Fibroblast of skin of scalp (primary cell): ENCODE measurements around the gene ANAPC10. TPM values are rescaled to one million over a fixed set of nuclear protein-coding genes. Genes with fewer than 3 reads are reported as not detected.
"Not testable (repeated sequence)": the region's sequence is repeated elsewhere in the genome, so short reads cannot be mapped to it uniquely, and the experiment has no call there.

Experiments used
- DNase-seq: peaks from one replicate; pipeline ENCODE4 v3.0.0-alpha.2; 2013
- polyA plus RNA-seq, 2 experiments: library from polyadenylated mRNA; unstranded; fragments of 120-200 nt; gene quantifications; one replicate each; pipeline ENCODE4 v1.2.1, GENCODE V29; 2013; ENCODE audit not compliant: insufficient read length in 2 of 2

Gene ANAPC10, protein sequence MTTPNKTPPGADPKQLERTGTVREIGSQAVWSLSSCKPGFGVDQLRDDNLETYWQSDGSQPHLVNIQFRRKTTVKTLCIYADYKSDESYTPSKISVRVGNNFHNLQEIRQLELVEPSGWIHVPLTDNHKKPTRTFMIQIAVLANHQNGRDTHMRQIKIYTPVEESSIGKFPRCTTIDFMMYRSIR
- polyA plus RNA-seq (2013, experiment 1 of 2; ENCODE audit: insufficient read length), result 12.9 TPM
- 13.4 TPM for polyA plus RNA-seq (2013, experiment 2 of 2; ENCODE audit: insufficient read length)

DNA sequence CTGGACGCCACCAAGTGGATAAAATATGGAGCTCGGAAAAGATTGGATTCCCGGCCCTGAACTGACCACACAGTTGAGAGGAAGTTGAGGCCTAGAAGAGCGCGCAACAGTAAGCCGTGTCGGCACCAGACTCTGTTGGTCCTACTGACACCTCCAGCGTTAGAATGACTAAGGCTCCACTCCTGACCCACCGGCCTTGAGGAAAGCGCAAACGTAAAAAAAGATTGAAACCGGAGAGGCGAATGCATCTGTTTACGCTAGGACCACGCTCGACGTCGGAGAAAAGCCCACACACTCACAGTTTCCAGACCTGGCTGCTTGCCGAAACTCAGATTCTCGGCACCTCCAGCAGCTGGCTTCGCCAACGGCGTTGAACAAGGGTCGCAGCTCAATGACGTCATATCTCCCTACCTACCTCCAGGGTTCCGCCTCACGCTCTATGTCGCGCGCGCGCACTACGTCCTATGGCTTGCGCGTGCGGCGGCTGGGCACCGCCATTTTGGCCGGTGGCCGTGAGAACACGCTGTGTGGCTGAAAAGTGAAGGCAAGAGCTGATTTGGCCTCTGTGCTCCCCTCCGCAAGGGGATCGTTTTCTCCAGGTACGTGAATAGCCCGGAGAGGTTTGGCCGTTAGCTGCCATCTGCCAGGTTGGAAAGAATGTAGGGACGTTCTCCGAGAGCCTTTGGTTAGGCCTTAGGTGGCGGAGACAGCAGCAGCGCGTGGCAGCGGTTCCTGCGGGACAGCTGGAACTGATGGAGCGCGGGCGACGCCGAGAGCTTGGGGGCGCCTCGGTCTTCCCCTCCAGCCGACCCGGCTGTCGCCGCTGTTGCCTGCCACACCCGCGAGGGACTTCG is at the start of gene ANAPC10, which contains the start of gene ABCE1:
TSS of gene ANAPC10 (minus strand) at position 376 of the 854 bp plus-strand sequence. CDS start 2,097 bp downstream, outside the sequence.
TSS of gene ABCE1 (plus strand) at position 491 of the 854 bp plus-strand sequence. CDS start 6,102 bp downstream, outside the sequence.
- DNase-seq, result peak; percentile 98

DNA sequence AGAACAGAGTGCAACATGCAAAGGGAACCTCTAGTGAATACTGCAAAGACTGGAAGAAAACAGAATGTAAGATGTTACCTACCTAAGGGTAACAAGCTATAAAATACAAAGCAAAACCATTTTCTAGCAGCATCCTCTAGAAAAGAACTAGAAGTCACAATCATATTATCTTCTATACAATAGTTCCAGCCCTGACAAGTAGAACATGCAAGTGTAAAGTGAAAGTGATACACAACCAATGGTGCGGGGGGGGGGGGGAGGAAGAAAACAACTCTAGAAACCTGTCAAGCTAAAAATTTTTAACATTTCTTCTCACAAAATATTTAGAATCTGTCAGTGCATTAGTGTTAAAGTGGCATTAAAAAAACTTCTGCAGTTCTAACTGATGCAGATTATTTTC is 38.2 kb upstream of the ANAPC10 start:
- DNase-seq, result not testable (repeated sequence)

DNA sequence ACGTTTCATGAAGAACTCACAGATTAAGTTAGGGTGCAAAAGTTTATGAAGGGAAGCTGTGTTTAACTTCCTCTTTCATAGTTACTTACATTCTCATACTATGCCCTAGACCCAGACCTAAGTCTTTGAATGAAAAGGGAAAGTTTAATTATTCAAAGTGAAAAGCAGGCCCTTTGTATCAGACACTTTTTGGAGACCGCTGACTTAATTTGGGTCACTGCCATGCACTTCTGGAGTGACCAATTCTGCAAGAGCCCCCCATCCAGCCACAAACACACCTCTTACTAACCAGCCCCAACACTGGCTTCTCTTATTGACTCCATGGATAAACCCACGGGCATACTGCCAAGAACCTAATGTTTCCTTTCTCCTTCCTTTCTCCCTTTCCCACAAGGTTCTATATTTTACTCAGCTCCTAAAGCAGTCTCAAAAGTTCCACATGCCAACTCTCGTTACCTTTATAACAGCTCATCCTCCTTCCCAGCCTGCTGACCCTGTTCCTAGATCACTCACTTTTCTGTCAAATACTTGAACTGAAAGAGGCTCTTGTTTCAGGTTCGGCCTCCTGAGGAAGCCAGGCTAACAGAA is 34.6 kb upstream of the ANAPC10 start:
- DNase-seq, result peak; percentile 6

DNA sequence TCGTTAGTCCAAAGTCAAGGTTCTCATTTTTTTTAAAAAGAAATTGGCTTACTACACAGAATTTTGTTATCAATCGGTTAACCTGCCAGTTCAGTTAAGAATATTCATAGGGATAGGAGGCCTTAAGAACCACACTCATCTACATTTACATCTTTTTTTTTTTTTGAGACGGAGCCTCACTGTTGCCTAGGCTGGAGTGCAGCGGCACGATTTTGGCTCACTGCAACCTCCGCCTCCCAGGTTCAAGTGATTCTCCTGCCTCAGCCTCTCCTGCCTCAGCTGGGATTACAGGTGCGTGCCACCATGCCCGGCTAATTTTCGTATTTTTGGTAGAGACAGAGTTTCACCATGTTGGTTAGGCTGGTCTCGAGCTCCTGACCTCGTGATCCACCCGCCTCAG is 33.9 kb upstream of the ANAPC10 start:
- DNase-seq, result no peak

DNA sequence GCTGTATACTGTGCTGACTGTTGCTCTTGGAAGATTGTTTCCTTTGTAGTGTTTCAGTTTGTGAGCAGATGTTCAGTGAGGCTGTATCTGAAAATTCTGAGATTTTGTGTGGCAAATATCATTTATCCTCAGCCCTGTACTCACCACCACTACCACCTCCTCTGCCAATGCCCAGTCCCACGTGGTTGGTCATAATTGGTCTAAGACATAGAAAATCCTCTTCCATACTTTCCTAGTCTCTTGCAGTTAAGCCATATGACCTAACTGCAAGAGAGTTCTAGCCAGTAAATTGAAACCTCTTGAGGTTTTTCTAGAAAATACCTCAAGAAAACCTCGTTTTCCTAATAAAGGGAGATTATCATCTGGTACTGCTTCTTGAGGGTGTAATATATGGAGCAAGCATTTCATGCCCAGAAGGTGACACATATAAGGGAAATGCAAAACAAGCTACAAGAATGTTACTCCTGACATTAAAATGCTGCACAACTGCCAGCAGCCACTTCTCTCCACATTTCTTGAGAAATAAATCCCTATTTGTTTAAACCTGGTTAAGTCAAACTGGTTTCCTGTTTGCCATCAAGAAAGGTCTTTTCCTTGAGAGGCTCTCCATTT is 32.9 kb upstream of the ANAPC10 start:
- peak; percentile 90 for DNase-seq

DNA sequence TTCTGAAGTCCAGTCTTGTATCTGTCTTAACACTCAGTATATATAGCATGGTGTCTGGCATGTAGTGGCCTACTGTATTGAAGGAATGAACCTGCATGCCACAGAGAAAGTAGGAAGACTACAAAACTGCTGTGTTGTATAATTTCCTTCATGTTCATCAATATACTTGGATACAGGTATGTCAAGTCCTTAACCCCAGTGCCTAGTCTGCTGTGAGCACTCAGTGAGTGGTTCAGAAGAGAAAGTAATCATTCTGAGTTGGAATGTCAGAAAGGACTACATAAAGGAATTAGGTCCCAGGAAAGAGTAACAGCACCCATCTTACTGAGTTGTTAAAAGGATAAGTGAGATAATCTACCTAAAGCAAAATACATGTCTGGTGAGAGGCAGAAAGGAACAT is 32.1 kb upstream of the ANAPC10 start:
- no peak for DNase-seq

DNA sequence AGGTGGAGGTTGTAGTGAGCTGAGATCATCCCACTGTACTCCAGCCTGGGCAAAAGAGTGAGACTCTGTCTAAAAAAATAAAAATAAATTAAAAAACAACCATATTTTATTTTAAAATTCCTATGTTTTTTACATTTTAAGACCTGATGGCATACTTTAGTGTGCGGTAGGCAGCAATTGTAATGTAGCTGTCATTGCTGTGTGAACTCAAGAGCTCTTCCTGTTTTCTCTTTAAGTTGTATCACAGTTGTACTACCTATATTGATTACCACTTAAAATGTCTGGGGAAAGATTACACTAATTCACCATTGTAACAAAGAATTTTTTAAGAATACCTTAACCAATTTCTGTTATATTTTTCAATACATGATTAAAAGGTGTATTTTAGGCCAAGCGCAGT is 27.4 kb upstream of the ANAPC10 start:
- DNase-seq, result no peak

DNA sequence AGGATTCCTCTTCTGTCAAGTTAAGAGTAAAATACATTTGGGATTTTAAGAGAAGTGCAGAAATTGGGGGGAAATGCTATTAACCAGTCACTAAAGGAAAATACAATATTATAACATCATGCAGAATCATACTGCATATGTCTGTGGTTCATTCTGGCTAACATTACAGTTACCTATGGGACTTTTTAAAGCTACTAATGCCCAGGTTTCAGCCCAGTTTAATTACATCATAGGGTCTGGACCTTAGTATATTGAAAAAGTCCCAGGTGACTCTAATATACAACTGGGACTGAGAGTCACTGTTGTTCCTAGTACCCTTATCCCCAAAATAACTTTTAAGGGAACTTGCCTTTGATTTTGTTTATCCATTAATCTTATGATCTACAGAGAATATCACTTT is 10.1 kb upstream of the ANAPC10 start:
- DNase-seq, result no peak

DNA sequence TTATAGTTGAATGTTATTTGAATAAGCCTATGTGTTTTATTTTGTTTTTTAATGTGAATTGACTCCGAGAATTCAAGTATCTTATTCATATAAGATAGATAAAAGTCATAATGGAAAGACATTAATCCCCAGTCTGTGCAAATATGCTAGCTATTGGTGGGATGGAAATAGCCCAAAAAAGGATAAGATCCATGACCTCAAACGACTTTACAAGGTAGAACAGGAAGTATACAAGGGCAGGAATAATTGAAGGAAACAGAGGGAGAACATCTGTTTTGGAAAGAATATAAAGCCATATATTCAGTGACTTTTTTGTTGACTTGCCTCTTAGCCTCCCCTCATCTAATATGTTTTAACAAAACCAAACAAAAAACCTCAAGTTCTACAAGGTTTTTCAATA is 9.1 kb upstream of the ANAPC10 start:
- no peak for DNase-seq

DNA sequence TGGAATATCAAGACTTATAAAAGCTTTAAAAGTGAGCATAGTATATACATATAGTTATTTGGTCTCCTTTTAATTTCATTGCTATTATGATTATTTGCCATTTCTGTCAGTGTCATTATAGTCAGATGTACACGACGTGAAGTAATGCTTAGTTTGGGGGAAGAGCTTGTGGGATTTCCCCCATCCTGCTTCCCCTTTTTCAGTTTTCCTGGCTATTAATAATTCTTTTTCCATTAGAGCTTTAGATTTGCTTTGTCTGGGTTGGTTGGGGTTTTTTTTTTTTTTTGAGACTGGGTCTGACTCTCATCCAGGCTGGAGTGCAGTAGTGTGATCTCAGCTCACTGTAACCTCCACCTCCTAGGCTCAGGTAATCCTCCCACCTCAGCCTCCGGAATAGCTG is 5.5 kb upstream of the ANAPC10 start:
- DNase-seq, result no peak

DNA sequence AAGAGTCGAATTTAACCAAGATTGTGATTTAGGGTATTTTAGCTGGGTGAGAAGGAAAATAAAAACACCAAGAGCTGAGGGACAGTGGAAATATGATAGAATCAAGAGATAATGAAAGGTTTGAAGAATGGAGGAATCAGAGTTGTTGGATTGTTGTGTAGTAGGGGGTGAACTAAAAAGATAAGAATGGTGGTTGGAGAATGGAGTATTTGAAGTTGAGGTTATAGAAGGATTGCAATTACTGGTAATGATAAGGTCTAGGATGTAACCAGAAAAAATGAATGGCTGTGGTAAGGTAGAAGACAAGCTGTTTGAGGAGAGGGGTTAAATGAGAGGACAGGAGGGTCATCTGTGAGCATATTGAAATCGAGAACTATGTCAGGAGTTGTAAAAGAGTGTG is 4.6 kb upstream of the ANAPC10 start:
- DNase-seq, result no peak

DNA sequence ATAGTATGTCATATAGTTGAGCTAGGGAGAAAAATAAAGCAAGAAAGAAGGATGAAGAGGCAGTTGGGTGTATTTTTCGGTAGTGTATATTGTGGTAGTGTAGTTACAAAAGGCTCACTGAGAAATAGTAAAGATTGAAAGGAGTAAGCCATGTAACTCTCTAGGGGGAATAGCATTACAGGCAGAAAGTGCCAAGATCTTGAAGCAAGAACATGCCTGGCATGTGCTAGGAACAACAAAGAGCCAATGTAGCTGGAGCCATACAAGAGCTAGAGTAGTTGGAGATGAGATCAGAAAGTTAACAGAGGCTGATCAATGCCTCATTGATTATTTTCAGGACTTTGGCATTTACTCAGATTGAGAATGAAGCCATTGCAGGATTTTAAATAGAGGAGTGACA is 3.1 kb upstream of the ANAPC10 start:
- no peak for DNase-seq

DNA sequence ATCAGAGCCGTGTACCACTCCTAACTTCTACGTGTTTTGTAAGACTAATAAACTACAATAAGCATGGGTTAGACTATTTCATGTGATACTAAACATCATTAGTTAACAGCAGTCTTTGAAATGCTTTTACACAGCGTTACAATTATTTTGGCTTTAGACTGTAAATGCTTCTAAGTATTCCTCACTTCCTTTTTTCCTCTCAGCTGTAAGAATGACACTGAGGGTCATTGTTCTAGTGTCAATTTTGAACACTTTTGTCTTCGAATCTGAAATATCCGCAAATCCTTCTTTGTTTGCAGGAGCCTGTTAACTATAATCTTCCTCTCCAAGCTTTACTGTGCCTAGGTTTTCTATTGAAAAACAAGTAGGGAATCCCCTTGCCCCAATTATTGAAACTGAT is 1.7 kb upstream of the ANAPC10 start:
- no peak for DNase-seq

DNA sequence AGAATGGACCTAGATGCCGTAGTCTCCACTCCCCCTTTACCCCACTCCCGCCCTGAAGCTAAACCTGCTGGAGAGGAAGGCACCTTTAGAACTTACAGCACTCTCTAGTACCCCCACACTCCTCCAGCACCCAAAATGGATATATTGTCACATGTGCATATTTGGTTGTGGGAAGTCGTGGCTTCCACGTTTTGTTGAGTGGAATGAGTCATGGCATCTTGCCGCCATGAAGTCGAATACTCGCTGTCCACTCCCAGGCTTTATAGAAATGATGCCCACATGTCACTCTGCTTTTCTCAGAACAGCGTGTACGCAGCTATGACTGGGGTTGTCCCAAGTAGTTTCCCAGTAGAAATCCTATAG is 660 bp upstream of the ANAPC10 start:
- peak; percentile 63 for DNase-seq

DNA sequence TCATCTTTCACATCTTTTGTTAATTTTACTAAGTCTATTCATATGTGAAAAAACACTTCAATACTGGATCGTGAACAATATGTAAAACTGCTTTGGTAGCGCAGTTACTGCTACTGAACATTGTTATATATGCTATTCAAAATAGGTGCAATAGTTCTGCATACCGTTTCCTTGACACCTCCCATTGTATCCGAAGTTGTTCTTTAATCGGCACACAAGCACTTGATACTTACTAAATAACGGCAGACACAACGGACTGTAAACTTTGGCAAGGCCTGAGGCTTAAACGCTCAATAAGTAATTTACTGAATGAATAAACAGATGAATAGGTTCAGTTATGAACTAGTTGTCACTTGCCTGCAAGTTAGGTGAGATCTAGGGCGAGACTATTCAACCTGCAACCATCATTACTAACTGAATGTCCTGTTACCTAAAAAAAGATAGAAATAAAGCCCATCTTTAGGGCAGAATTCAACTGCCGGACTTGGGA is 620 bp downstream of the ANAPC10 start:
- DNase-seq, result no peak

DNA sequence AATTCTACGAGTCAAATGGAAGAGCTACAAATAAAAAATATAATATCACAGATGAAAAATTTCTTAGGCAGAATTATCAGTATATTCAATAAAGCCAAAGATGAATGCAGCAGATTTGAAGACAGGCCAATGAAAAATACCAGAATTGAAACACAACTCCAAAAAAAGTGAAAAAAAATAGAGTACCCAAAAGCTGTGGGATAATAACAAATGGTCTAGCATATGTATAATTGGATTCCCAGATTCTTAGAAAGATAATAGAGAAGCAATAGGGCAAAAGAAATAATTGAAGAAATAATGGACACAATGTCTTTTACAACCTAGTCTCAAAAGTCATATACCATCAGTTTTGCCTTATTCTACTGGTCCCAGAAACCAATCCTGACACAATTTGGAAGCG is 4.4 kb downstream of the ANAPC10 start:
- DNase-seq, result no peak

DNA sequence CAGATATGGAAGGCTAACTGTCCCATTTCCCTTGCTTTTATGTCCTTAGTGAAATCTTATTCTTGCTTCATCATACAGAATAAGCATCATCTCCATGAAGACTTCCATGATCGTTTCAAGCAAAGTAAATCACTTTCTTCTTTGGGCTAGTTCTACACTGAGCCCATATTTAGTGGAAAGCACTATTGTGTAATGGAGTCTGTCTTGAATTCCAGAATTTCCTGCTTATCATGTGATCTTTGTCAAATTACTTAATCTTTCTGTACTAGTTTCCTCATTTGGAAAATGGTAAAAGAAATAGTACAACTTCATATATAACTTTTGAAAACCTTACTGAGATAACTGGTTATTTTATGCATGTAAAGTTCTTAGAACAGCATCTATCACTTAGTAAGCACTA is 7.6 kb downstream of the ANAPC10 start:
- DNase-seq, result no peak

DNA sequence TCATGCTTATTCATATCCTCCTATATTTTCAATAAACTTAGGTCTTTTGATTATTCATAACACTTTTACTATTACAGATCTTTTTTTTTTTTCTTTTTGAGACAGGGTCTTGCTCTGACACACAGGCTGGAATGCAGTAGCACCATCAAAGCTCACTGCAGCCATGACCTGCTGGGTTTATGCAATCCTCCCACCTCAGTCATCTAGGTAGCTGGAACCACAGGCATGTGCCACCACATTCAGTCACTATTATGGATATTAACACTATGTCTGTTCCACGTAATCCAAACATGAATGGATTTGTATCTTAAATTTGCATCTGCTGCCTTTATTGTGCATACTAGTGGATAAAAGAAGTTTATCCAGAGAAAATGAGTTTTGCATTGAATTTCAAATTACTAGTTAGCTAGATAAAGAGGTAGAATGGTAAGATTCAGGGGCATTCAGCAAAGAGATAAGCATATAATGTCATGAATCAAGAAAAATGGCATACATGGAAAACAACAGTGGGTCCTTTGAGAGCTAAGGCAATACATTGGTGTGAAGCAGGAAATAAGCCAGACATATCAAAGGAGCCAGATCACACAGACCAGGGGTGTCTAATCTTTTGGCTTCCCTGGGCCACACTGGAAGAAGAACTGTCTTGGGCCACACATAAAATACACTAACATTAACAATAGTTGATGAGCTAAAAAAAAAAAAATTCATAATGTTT is 13.9 kb downstream of the ANAPC10 start:
- no peak for DNase-seq

DNA sequence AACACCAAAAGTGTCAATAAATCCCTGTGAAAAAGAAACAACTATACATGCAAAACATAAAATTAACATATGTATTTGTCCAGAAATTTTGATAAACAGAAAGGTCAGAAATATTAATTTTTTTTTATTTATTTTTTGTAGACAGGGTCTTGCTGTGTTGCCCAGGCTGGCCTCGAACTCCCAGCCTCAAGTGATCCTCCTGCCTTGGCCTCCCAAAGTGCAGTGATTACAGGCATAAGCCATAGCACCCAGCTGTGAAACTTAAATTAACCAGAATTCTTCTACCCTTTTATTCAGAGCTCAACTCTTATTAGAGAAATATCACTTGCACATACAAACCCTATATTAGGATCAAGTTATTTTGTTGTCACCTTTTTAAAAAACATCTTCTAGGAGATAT is 16.2 kb downstream of the ANAPC10 start:
- no peak for DNase-seq

DNA sequence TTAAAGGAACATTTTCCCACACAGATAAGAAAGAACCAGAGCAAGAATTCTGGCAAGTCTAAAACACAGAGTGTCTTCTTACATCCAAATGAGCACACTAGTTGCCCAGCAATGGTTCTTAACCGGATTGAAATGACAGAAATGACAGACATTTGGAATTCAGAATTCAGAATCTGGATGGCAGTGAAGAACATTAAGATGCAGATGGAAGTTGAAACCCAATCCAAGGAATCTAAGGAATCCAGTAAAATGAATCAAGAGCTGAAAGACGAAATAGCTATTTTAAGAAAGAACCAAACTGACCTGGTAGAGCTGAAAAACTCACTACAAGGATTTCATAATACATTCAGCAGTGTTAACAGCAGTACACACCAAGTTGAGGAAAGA is 21.5 kb downstream of the ANAPC10 start:
- DNase-seq, result peak; percentile 31

DNA sequence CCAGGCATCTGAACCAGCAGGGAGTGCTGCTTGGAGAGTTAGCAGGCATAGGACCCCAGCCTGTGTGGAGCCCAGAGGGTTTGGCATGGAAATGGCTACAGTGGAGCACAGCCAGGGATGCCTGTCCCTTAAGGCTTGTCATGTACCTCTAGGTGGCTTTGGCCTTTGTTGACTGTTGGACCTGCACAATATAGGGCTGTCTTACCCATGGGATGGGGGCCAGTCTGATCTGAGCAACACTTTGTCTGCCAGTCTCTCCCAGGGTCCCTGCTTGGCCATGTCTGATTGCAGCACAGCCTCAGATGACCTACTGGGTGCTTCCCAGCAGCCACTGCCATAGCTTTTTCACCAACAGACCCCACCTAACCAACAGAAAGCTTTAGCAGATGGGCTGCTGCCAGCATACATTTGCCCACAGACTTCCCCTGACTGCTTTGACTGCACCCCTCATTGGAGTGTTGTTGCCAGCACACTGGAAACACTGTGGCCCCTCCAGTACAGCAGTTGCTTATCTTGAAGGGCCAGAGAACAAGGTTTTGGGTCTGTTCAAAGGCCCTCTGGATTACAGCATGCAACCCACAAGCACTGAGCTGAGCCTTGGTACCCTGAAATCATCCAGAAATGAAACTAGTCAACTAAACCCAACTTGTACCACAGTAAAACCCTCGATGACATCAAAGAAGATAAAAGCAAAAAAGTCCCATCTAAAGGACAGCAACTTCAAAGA is 22.1 kb downstream of the ANAPC10 start:
- DNase-seq, result no peak

DNA sequence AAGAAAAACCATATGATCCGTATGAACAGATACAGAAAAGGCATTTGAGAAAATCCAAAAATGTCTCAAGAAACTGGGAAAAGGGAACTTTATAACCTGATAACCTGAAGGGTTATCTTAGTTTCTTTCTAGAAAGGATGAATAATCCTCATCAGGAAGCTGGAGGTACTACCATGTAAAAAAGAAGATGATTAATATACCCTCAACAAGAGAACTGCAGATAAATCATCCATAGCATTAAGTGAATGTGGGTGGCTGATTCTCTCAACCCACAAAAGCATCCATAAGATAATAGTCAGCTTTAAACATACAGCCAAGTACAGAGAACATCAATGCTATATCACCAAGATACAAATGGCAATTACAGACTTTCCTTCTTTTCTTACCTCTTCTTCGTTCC is 26.4 kb downstream of the ANAPC10 start:
- no peak for DNase-seq
